GM12864 (cell line): ENCODE results near the gene FKBP2.

Source experiments
- DNase-seq: peaks from one replicate; pipeline ENCODE4 v3.0.0-alpha.2; 2011; ENCODE audit warnings: low read depth
- H3K4me3 ChIP-seq: 2 replicates; pipeline ENCODE4 v1.5.1; 2011; ENCODE audit warnings: mild to moderate bottlenecking, low read depth, low read length, control low read depth
- CTCF ChIP-seq: IDR thresholded peaks from 2 replicates; pipeline ENCODE4 v1.5.1; 2011; ENCODE audit warnings: low read depth, mild to moderate bottlenecking, moderate library complexity, low read length, control low read depth, inconsistent platforms; ENCODE audit errors: missing control alignments

Gene FKBP2

GRCh38 chr11:64259533-64260067 is 18.7 kb downstream of the FKBP2 start:
- DNase-seq: no peak
- H3K4me3 ChIP-seq: no peak overlapping the region
- TF ChIP-seq CTCF: no peak

GRCh38 chr11:64260147-64260708 is 19.3 kb downstream of the FKBP2 start:
- no peak overlapping the region for H3K4me3 ChIP-seq
- no peak for TF ChIP-seq CTCF
- DNase-seq: no peak

- DNase-seq: no peak
- TF ChIP-seq CTCF: no peak
- no peak overlapping the region for H3K4me3 ChIP-seq
These were observed 20.7 kb downstream of the FKBP2 start for GRCh38 chr11:64261556-64262080.

GRCh38 chr11:64262271-64263002 is 21.5 kb downstream of the FKBP2 start:
- no peak for DNase-seq
- no peak overlapping the region for H3K4me3 ChIP-seq
- no peak for TF ChIP-seq CTCF

GRCh38 chr11:64263021-64263946 is 22.4 kb downstream of the FKBP2 start:
- no peak for TF ChIP-seq CTCF
- no peak for DNase-seq
- no peak overlapping the region for H3K4me3 ChIP-seq

- TF ChIP-seq CTCF: no peak
- H3K4me3 ChIP-seq: no peak overlapping the region
- DNase-seq: no peak
These were observed 23.0 kb downstream of the FKBP2 start for GRCh38 chr11:64263947-64264317.
